ENCODE measurements around the gene WTAP.
A peak's percentile ranks its signal among the peaks of the same experiment; 100 is the strongest.

The WTAP gene

GRCh38 chr6:159778131-159778530, 50.8 kb downstream of the WTAP start:
- Histone ChIP-seq H3K27me3 (replicated peaks; ENCODE audit: insufficient read depth, low read length) (no peaks in the 10 kb centered on the region), H3K79me2 (ENCODE audit: low read length) (peaks cover 17% of the 10 kb centered on the region), H3K4me3 (ENCODE audit: low read length) (no peak overlapping the region), H3K9me2 (replicated peaks; ENCODE audit: insufficient read depth, low read length) (no peaks in the 10 kb centered on the region), H3F3A (ENCODE audit: insufficient read depth, low read length) (no peaks in the 10 kb centered on the region), H3K36me3 (replicated peaks; ENCODE audit: insufficient read depth, low read length) (no peaks in the 10 kb centered on the region; the same call in 1 of the 2 replicates), H3K4me1 (ENCODE audit: low read length) (no peaks in the 10 kb centered on the region), H3K9me3 (replicated peaks; ENCODE audit: insufficient read depth, low read length) (no peaks in the 10 kb centered on the region), H4K20me1 (ENCODE audit: insufficient read depth, low read length) (no peaks in the 10 kb centered on the region), H2AFZ (ENCODE audit: low read length) (no peak overlapping the region), H3K27ac (ENCODE audit: low read length) (no peak overlapping the region), H3K4me2 (ENCODE audit: low read depth, low read length) (no peak overlapping the region), H3K9ac (ENCODE audit: low read length) (no peak overlapping the region)
- TF ChIP-seq EZH2phosphoT487 (IDR thresholded peaks at IDR 0.05; ENCODE audit: low read length) (no peak), EZH2 (optimal IDR thresholded peaks at IDR 0.05; ENCODE audit: low read depth, low read length) (no peak), CTCF (IDR thresholded peaks at IDR 0.05; ENCODE audit: low read length) (no peak)
- DNase-seq: no peak

- Histone ChIP-seq H3K4me2 (ENCODE audit: low read depth, low read length) (no peak overlapping the region), H3K36me3 (replicated peaks; ENCODE audit: insufficient read depth, low read length) (no peaks in the 10 kb centered on the region; the same call in 1 of the 2 replicates), H2AFZ (ENCODE audit: low read length) (no peak overlapping the region), H3K27ac (ENCODE audit: low read length) (no peak overlapping the region), H3K9me3 (replicated peaks; ENCODE audit: insufficient read depth, low read length) (no peaks in the 10 kb centered on the region), H3K27me3 (replicated peaks; ENCODE audit: insufficient read depth, low read length) (no peaks in the 10 kb centered on the region), H3K9me2 (replicated peaks; ENCODE audit: insufficient read depth, low read length) (no peaks in the 10 kb centered on the region), H3K4me3 (ENCODE audit: low read length) (no peak overlapping the region), H3K9ac (ENCODE audit: low read length) (no peak overlapping the region), H3K79me2 (ENCODE audit: low read length) (peaks cover 20% of the 10 kb centered on the region), H3F3A (ENCODE audit: insufficient read depth, low read length) (no peaks in the 10 kb centered on the region), H3K4me1 (ENCODE audit: low read length) (no peaks in the 10 kb centered on the region), H4K20me1 (ENCODE audit: insufficient read depth, low read length) (no peaks in the 10 kb centered on the region)
- no peak for DNase-seq
- TF ChIP-seq CTCF (IDR thresholded peaks at IDR 0.05; ENCODE audit: low read length) (no peak), EZH2 (optimal IDR thresholded peaks at IDR 0.05; ENCODE audit: low read depth, low read length) (no peak), EZH2phosphoT487 (IDR thresholded peaks at IDR 0.05; ENCODE audit: low read length) (no peak)
These were observed 51.3 kb downstream of the WTAP start for GRCh38 chr6:159778542-159779103.

- Histone ChIP-seq H2AFZ (ENCODE audit: low read length) (no peak overlapping the region), H3K27ac (ENCODE audit: low read length) (no peak overlapping the region), H3F3A (ENCODE audit: insufficient read depth, low read length) (peaks cover 9% of the 10 kb centered on the region; the same call in 1 of the 2 replicates), H3K79me2 (ENCODE audit: low read length) (peaks cover 85% of the 10 kb centered on the region), H3K9me2 (replicated peaks; ENCODE audit: insufficient read depth, low read length) (no peaks in the 10 kb centered on the region), H3K4me3 (ENCODE audit: low read length) (peak overlapping the region; percentile 76), H3K9me3 (replicated peaks; ENCODE audit: insufficient read depth, low read length) (no peaks in the 10 kb centered on the region), H3K9ac (ENCODE audit: low read length) (peak overlapping the region; percentile 76; the same call in 1 of the 2 replicates), H3K27me3 (replicated peaks; ENCODE audit: insufficient read depth, low read length) (no peaks in the 10 kb centered on the region), H3K4me2 (ENCODE audit: low read depth, low read length) (peak overlapping the region; percentile 68), H3K4me1 (ENCODE audit: low read length) (0 out of 2 replicates have a peak, but pooled peaks cover 4% of the 10 kb centered on the region), H4K20me1 (ENCODE audit: insufficient read depth, low read length) (no peaks in the 10 kb centered on the region), H3K36me3 (replicated peaks; ENCODE audit: insufficient read depth, low read length) (no peaks in the 10 kb centered on the region; the same call in 1 of the 2 replicates)
- TF ChIP-seq EZH2phosphoT487 (IDR thresholded peaks at IDR 0.05; ENCODE audit: low read length) (no peak), EZH2 (optimal IDR thresholded peaks at IDR 0.05; ENCODE audit: low read depth, low read length) (no peak)
- DNase-seq: peak; percentile 21
These were observed 61.0 kb downstream of the WTAP start for GRCh38 chr6:159788276-159788675.
